SK-N-SH (cell line): ENCODE data around the gene MEIS1.

Source experiments
- CHD2 ChIP-seq: fragments of 150-350 bp; IDR thresholded peaks from 2 replicates; pipeline ENCODE4 v1.6.1; 2018; ENCODE audit warnings: low read length; ENCODE audit not compliant: partially characterized antibody
- MAX ChIP-seq: IDR thresholded peaks from 2 replicates; pipeline ENCODE4 v1.4.0; 2012; ENCODE audit warnings: low read depth
- RAD21 ChIP-seq: IDR thresholded peaks from 2 replicates; pipeline ENCODE4 v1.6.1; 2012; ENCODE audit warnings: mild to moderate bottlenecking, low read length
- RFX5 ChIP-seq: IDR thresholded peaks from 2 replicates; pipeline ENCODE4 v1.6.1; 2012; ENCODE audit warnings: mild to moderate bottlenecking, improper control_type of control experiment, low read length
- TAF1 ChIP-seq: IDR thresholded peaks from 2 replicates; pipeline ENCODE4 v1.6.1; 2012; ENCODE audit warnings: low read depth, mild to moderate bottlenecking, low read length, moderate library complexity, borderline replicate concordance

GRCh38 chr2:66567729-66568128, 132.8 kb downstream of the MEIS1 start:
- TF ChIP-seq RFX5 = no peak
- TF ChIP-seq TAF1 = no peak
- no peak for TF ChIP-seq MAX
- TF ChIP-seq CHD2 = no peak
- no peak for TF ChIP-seq RAD21
